Stimulated activated CD4-positive, alpha-beta T cell treated with anti-CD3 and anti-CD28 coated beads, Interleukin-1b, Interleukin-23, amount 100 ng/mL, for 4 hours (primary cell): ENCODE data around the gene WDR27.
"Not testable (repeated sequence)": the region's sequence is repeated elsewhere in the genome, so short reads cannot be mapped to it uniquely, and the experiment has no call there.

Experiments
- DNase-seq, 2 donors: peaks; one replicate each; pipeline ENCODE4 v3.0.0-alpha.2; 2020; ENCODE audit warnings: low read depth in 2 of 2

WDR27 gene

GRCh38 chr6:169521825-169522224 lies 180.0 kb downstream of the WDR27 start:
- no peak for DNase-seq

GRCh38 chr6:169520104-169520503 lies 181.7 kb downstream of the WDR27 start:
- DNase-seq = no peak

- DNase-seq = no peak
Measured at GRCh38 chr6:169518451-169518850, 183.4 kb downstream of the WDR27 start.

- no peak for DNase-seq
Measured at GRCh38 chr6:169513478-169514193, 188.2 kb downstream of the WDR27 start.

- not testable (repeated sequence) for DNase-seq
Measured at GRCh38 chr6:169511785-169512184, 190.0 kb downstream of the WDR27 start.

GRCh38 chr6:169510871-169511270 lies 191.0 kb downstream of the WDR27 start:
- no peak for DNase-seq

- no peak for DNase-seq
Measured at GRCh38 chr6:169508452-169508851, 193.4 kb downstream of the WDR27 start.

- no peak for DNase-seq
Measured at GRCh38 chr6:169503422-169504152, 198.2 kb downstream of the WDR27 start.

- DNase-seq = no peak
Measured at GRCh38 chr6:169502445-169502844, 199.4 kb downstream of the WDR27 start.

GRCh38 chr6:169501777-169502313 lies 200.0 kb downstream of the WDR27 start:
- DNase-seq = no peak

- DNase-seq = no peak
Measured at GRCh38 chr6:169501128-169501527, 200.7 kb downstream of the WDR27 start.

GRCh38 chr6:169500688-169501087 lies 201.1 kb downstream of the WDR27 start:
- no peak for DNase-seq

- no peak for DNase-seq
Measured at GRCh38 chr6:169499848-169500247, 202.0 kb downstream of the WDR27 start.

GRCh38 chr6:169498916-169499513 lies 202.8 kb downstream of the WDR27 start:
- no peak for DNase-seq

GRCh38 chr6:169495601-169496000 lies 206.2 kb downstream of the WDR27 start:
- DNase-seq = no peak

GRCh38 chr6:169494038-169494437 lies 207.8 kb downstream of the WDR27 start:
- DNase-seq = no peak

GRCh38 chr6:169491482-169491881 lies 210.3 kb downstream of the WDR27 start:
- DNase-seq = no peak

GRCh38 chr6:169490830-169491229 lies 211.0 kb downstream of the WDR27 start:
- DNase-seq = no peak

- no peak for DNase-seq
Measured at GRCh38 chr6:169490246-169490641, 211.6 kb downstream of the WDR27 start.

GRCh38 chr6:169489563-169490245 lies 212.1 kb downstream of the WDR27 start:
- no peak for DNase-seq

- DNase-seq = no peak
Measured at GRCh38 chr6:169487579-169488436, 214.0 kb downstream of the WDR27 start.
